Adrenal gland (tissue), 5 donors: ENCODE results near the gene CMKLR1.

Experiments used
- CTCF ChIP-seq, 6 experiments: fragments of 450-650 bp in 4 of 6; fragments of 200-600 bp in 2 of 6; sonication (generic) in 1 of 6; IDR thresholded peaks; 1 replicate in 5 of 6; 2 replicates in 1 of 6; pipeline versions ENCODE4 v1.5.1 to v1.8.0; 2016 to 2021; ENCODE audit warnings: antibody characterized with exemption in 6 of 6, mild to moderate bottlenecking in 2 of 6, moderate library complexity in 1 of 6
- POLR2A ChIP-seq, 2 donors: fragments of 450-650 bp; IDR thresholded peaks; one replicate each; pipeline ENCODE4 v1.6.1; 2017; ENCODE audit warnings: antibody characterized with exemption in 2 of 2, mild to moderate bottlenecking in 2 of 2, moderate library complexity in 1 of 2
- donor health status: DM: no; HTN: no; CAD: no.

- TF ChIP-seq POLR2A (IDR thresholded peaks at IDR 0.05) (no peak), CTCF (IDR thresholded peaks at IDR 0.05) (no peak)
Measured at GRCh38 chr12:108296945-108297344, 42.2 kb downstream of the CMKLR1 start.
